ENCODE results near the gene NUP85.
A peak's percentile ranks its signal among the peaks of the same experiment; 100 is the strongest.
"Not testable (repeated sequence)": the region's sequence is repeated elsewhere in the genome, so short reads cannot be mapped to it uniquely, and the experiment has no call there.

NUP85 gene

GRCh38 chr17:75269844-75270217 is 64.4 kb downstream of the NUP85 start:
- DNase-seq (ENCODE audit: low spot score) = no peak

- peak; percentile 86 for DNase-seq (ENCODE audit: low spot score)
Observed at GRCh38 chr17:75270218-75270965, 64.9 kb downstream of the NUP85 start.

- DNase-seq (ENCODE audit: low spot score) = no peak
Observed at GRCh38 chr17:75270966-75271232, 65.4 kb downstream of the NUP85 start, which contains the start of gene MIF4GD. MIF4GD (minus strand) TSS chr17:75271231; CDS start chr17:75270195, 1,036 bp downstream.

- peak; percentile 92 for DNase-seq (ENCODE audit: low spot score)
Observed at GRCh38 chr17:75271233-75271954, 65.9 kb downstream of the NUP85 start.

- DNase-seq (ENCODE audit: low spot score) = no peak
Observed at GRCh38 chr17:75271955-75272847, 66.7 kb downstream of the NUP85 start.

- no peak for DNase-seq (ENCODE audit: low spot score)
Observed at GRCh38 chr17:75272848-75273184, 67.3 kb downstream of the NUP85 start.

- DNase-seq (ENCODE audit: low spot score) = no peak
Observed at GRCh38 chr17:75273977-75274708, 68.7 kb downstream of the NUP85 start.

GRCh38 chr17:75277664-75278071 is 72.2 kb downstream of the NUP85 start:
- peak; percentile 50 for DNase-seq (ENCODE audit: low spot score)

- not testable (repeated sequence) for DNase-seq (ENCODE audit: low spot score)
Observed at GRCh38 chr17:75280189-75280588, 74.7 kb downstream of the NUP85 start.

GRCh38 chr17:75285123-75285522 is 79.6 kb downstream of the NUP85 start:
- no peak for DNase-seq (ENCODE audit: low spot score)
